Hepatocyte (in vitro differentiated cells): Measurements from ENCODE around the gene ZNF79. TPM values are rescaled to one million over a fixed set of nuclear protein-coding genes. Genes with fewer than 3 reads are reported as not detected.

Experiments used
- DNase-seq: peaks from one replicate; pipeline ENCODE4 v3.0.0-alpha.2; 2016; ENCODE audit warnings: low spot score
- H2AFZ ChIP-seq: fragments of 200-600 bp; sonication (generic); 2 replicates; pipeline ENCODE4 v1.6.0; 2016; ENCODE audit warnings: antibody characterized with exemption, mild to moderate bottlenecking
- H3K27ac ChIP-seq: fragments of 200-600 bp; sonication (generic); 2 replicates; pipeline ENCODE4 v1.5.1; 2016; ENCODE audit warnings: mild to moderate bottlenecking
- H3K27me3 ChIP-seq: fragments of 200-600 bp; sonication (generic); 2 replicates; pipeline ENCODE4 v1.6.1; 2016
- H3K36me3 ChIP-seq: fragments of 200-600 bp; sonication (generic); replicated peaks from 2 replicates; pipeline ENCODE4 v1.5.1; 2016; ENCODE audit warnings: low read depth; ENCODE audit not compliant: insufficient read depth
- H3K4me1 ChIP-seq: fragments of 200-600 bp; sonication (generic); 2 replicates; pipeline ENCODE4 v1.5.1; 2016; ENCODE audit warnings: mild to moderate bottlenecking, moderate library complexity; ENCODE audit not compliant: insufficient read depth
- H3K4me2 ChIP-seq: fragments of 200-600 bp; sonication (generic); 2 replicates; pipeline ENCODE4 v1.6.0; 2016
- H3K4me3 ChIP-seq: fragments of 200-600 bp; sonication (generic); 2 replicates; pipeline ENCODE4 v1.5.1; 2016; ENCODE audit warnings: mild to moderate bottlenecking
- H3K79me2 ChIP-seq: fragments of 200-600 bp; sonication (generic); 2 replicates; pipeline ENCODE4 v1.6.0; 2017; ENCODE audit warnings: mild to moderate bottlenecking
- H3K9me2 ChIP-seq: fragments of 200-600 bp; sonication (generic); replicated peaks from 2 replicates; pipeline ENCODE4 v1.6.0; 2017; ENCODE audit warnings: mild to moderate bottlenecking; ENCODE audit not compliant: insufficient read depth
- H3K9me3 ChIP-seq: fragments of 200-600 bp; sonication (generic); 2 replicates; pipeline ENCODE4 v1.5.1; 2016; ENCODE audit warnings: low read depth, mild to moderate bottlenecking
- H4K20me1 ChIP-seq: fragments of 200-600 bp; sonication (generic); 2 replicates; pipeline ENCODE4 v1.6.0; 2016; ENCODE audit warnings: mild to moderate bottlenecking; ENCODE audit not compliant: insufficient read depth, poor library complexity, severe bottlenecking
- EZH2 ChIP-seq: fragments of 200-600 bp; sonication (generic); IDR thresholded peaks from 2 replicates; pipeline ENCODE4 v1.6.1; 2016; ENCODE audit warnings: antibody characterized with exemption, mild to moderate bottlenecking, borderline replicate concordance
- EZH2phosphoT487 ChIP-seq: fragments of 200-600 bp; sonication (generic); IDR thresholded peaks from one replicate; pipeline ENCODE4 v1.6.1; 2018; ENCODE audit warnings: antibody characterized with exemption, mild to moderate bottlenecking, low read depth, moderate library complexity; ENCODE audit not compliant: unreplicated experiment, severe bottlenecking
- WGBS: methylation state at CpG from one replicate; pipeline ENCODE4 v1.1.6; 2016; ENCODE audit warnings: low lambda C conversion rate; ENCODE audit errors: missing lambda C conversion rate; 5-methylcytosine and 5-hydroxymethylcytosine counted together
- polyA plus RNA-seq: library from polyadenylated mRNA; unstranded; fragments of >200 nt; fragmentation: Nextera tagmentation; extraction: Ambion mirVana; gene quantifications from 2 replicates; pipeline ENCODE4 v1.2.1, GENCODE V29; 2016
- total RNA-seq: library from RNA; depleted of rRNA; stranded (reverse); fragments of >200 nt; gene quantifications from 2 replicates; pipeline ENCODE4 v1.2.3, GENCODE V29; 2014
- TF ChIP-seq, protein P1 (sequence below): fragments of 200-600 bp; sonication (generic); IDR thresholded peaks from 2 replicates; pipeline ENCODE4 v1.5.1; 2016; ENCODE audit warnings: antibody characterized with exemption, mild to moderate bottlenecking; ENCODE audit not compliant: poor library complexity

The ZNF79 gene
- total and polyA plus RNA-seq, 2 experiments from 2014 or later = 6.0 to 9.0 TPM

DNA sequence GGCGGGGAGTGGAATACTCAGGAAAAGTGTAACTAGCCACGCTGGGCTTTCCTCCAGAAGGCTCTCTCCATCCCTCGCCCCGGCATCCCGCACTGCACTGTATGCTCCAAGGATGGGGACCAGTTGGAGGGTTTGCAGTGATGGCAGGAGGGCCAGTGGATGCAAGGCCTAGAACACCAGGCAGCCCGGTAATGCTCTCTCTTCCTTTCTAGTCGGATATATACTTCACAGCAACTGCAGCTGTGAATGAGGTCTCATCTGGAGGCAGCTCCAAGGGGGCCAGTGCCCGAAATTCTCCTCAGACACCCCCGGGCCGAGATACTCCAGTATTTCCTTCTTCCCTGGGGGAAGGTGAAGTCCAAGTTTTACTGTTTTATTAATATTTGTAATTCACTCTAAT, 37.2 kb upstream of the ZNF79 start:
- Histone ChIP-seq H2AFZ (no peak overlapping the region), H4K20me1 (no peaks in the 10 kb centered on the region), H3K9me3 (no peaks in the 10 kb centered on the region), H3K4me1 (peaks cover 31% of the 10 kb centered on the region), H3K27ac (peak overlapping the region; percentile 93), H3K27me3 (no peaks in the 10 kb centered on the region), H3K36me3 (no peaks in the 10 kb centered on the region), H3K4me2 (no peak overlapping the region), H3K79me2 (no peaks in the 10 kb centered on the region), H3K4me3 (no peak overlapping the region), H3K9me2 (no peaks in the 10 kb centered on the region)
- no peak for TF ChIP-seq EZH2phosphoT487
- TF ChIP-seq, protein P1, sequence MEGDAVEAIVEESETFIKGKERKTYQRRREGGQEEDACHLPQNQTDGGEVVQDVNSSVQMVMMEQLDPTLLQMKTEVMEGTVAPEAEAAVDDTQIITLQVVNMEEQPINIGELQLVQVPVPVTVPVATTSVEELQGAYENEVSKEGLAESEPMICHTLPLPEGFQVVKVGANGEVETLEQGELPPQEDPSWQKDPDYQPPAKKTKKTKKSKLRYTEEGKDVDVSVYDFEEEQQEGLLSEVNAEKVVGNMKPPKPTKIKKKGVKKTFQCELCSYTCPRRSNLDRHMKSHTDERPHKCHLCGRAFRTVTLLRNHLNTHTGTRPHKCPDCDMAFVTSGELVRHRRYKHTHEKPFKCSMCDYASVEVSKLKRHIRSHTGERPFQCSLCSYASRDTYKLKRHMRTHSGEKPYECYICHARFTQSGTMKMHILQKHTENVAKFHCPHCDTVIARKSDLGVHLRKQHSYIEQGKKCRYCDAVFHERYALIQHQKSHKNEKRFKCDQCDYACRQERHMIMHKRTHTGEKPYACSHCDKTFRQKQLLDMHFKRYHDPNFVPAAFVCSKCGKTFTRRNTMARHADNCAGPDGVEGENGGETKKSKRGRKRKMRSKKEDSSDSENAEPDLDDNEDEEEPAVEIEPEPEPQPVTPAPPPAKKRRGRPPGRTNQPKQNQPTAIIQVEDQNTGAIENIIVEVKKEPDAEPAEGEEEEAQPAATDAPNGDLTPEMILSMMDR = no peak
- no peak for TF ChIP-seq EZH2
- whole genome bisulfite sequencing = 96% methylated on average over 10 of the region's 10 CpGs
- DNase-seq = no peak

DNA sequence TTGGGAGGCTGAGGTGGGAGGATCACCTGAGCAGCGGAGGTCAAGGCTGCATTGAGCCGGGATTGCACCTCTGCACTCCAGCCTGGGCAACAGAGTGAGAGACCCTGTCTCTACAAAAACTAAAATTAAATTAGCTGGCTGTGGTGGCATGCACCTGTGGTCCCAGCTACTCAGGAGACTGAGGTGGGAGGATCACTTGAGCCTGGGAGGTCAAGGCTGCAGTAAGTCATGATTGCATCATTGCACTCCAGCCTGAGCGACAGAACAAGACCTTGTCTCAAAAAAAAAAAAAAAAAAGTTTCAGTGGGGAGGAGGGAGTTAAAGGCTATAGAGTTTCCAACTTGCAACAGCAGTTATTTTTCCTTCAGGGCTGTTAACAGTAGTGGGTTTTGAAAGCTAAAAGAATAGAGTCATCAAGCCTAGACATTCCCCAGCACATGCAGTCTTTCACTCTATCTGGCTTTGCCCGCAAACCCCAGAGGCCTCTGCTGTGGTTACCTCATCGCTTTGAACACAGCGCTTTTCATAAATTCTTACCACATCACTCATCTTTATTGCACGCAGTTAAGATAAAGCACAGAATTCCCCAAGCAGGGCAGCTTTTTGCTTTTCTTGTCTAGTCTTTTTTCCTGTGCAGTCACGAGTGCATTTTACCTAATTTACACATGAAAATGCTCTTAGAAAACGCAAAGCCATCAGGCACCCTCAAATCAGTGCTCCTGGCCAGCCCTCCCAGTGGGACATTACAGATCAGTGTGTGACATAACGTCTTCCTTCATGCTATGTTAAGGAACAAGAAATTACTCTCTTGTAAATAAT, 35.9 kb upstream of the ZNF79 start:
- Histone ChIP-seq H3K9me2 (no peaks in the 10 kb centered on the region), H3K4me2 (peak overlapping the region; percentile 57), H3K79me2 (no peaks in the 10 kb centered on the region), H3K9me3 (no peaks in the 10 kb centered on the region), H3K36me3 (no peaks in the 10 kb centered on the region), H3K4me1 (peaks cover 35% of the 10 kb centered on the region), H2AFZ (no peak overlapping the region), H3K4me3 (no peak overlapping the region), H3K27me3 (no peaks in the 10 kb centered on the region), H3K27ac (peak overlapping the region; percentile 96), H4K20me1 (no peaks in the 10 kb centered on the region)
- peak; percentile 92 for DNase-seq
- 24% methylated on average over 10 of the region's 10 CpGs for WGBS
- TF ChIP-seq EZH2phosphoT487 (peak; percentile 29), EZH2 (no peak)
- TF ChIP-seq, protein P1 = no peak

DNA sequence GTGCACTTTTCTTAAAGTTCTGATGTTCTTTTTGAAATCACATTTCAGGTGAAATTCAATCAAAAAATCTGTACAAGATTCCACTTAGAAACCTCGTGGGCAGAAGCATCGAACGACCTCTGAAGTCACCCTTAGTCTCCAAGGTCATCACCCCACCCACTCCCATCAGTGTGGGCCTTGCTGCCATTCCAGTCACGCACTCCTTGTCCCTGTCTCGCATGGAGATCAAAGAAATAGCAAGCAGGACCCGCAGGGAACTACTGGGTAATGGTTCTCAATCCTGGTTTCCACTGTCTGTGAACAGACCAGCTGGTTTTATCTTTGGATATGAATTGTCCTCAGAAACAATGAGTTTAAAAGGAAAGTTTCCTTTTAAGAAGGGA, 35.3 kb upstream of the ZNF79 start:
- DNase-seq = no peak
- H3K4me2 ChIP-seq = peak overlapping the region; percentile 57
- no peak overlapping the region for H2AFZ ChIP-seq
- H3K9me2 ChIP-seq = no peaks in the 10 kb centered on the region
- WGBS = 26% methylated on average over 6 of the region's 6 CpGs
- peak overlapping the region; percentile 96 for H3K27ac ChIP-seq
- peaks cover 41% of the 10 kb centered on the region for H3K4me1 ChIP-seq
- H3K9me3 ChIP-seq = no peaks in the 10 kb centered on the region
- H3K27me3 ChIP-seq = no peaks in the 10 kb centered on the region
- H3K79me2 ChIP-seq = no peaks in the 10 kb centered on the region
- H3K36me3 ChIP-seq = no peaks in the 10 kb centered on the region
- no peaks in the 10 kb centered on the region for H4K20me1 ChIP-seq
- H3K4me3 ChIP-seq = no peak overlapping the region
- TF ChIP-seq EZH2phosphoT487 (no peak), EZH2 (no peak)
- TF ChIP-seq, protein P1 = no peak
